ENCODE results near the gene PPWD1.
"Not testable (repeated sequence)": the region's sequence is repeated elsewhere in the genome, so short reads cannot be mapped to it uniquely, and the experiment has no call there.

The PPWD1 gene

DNA sequence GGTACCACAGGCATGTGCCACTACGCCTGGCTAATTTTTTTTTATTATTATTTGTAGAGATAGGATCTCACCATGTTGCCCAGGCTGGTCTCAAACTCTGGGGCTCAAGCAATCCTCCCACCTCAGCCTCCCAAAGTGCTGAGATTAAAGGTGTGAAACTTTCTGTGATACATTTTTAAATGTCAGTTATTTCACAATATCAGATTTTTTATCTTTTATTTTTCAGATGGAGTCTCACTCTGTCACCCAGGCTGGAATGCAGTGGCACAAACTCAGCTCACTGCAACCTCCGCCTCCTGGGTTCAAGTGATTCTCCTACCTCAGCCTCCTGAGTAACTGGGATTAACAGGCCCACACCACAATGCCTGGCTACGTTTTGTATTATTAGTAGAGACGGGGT, 58.9 kb downstream of the PPWD1 start:
- intact Hi-C loops (cut with DNase I): loop anchor here (10.0 kb wide), 1 partner anchor 303 kb away; the partner anchor contains the start of gene ERBIN
- not testable (repeated sequence) for DNase-seq

DNA sequence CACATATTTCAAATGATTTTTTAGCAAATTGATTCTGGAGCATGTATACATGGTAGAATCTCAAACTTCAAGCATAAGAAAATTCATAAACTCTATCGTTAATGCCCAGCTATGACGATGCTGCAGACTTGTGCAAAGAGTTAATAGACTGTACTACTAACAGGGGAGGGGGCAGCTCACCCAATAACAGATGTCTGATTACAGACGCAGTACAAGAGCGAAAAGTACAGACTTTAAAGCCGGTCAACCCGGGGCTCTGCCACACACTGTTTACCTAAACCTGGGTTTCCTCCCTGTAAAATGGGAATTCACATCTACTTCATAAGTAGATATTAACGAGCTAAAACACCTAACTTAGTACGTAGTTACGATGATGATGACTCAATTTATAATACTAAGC, 60.4 kb downstream of the PPWD1 start:
- DNase-seq: no peak
- intact Hi-C loops (cut with DNase I): loop anchor here (10.0 kb wide), 1 partner anchor 301 kb away; the partner anchor contains the start of gene ERBIN

DNA sequence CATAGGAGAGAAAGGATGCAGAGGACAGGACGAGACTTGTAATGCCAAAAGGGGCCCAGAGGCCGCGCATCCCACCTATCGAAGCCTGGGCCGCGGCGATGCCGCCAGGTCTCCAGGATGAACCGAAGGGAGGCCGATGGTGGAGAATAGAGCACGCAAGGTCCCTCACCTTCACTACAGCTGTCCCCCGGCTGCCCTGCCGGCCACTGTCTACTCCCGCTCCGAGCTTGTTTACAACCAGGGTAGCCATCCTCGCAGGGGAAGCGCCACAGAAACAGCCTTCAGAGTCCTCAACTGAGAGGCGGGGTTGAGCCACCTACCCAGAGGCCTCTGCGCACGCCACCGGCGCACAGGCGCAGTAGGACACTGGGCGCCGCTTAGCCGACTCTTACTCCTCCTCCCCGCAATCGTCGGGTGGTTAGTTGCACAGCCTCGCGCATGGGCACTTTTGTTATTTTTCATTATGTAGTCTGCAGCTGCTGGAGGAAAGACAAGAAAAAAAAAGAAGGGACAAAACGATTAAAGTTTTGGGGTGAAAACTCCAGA, 61.0 kb downstream of the PPWD1 start, which contains the start of gene TRIM23:
Gene TRIM23, minus strand, starts transcription at position 309 of the 546 bp plus-strand sequence. Its CDS starts 59 bp downstream, at position 250.
- DNase-seq: peak; percentile 90 to 99 (median 92)
- intact Hi-C loops (cut with DNase I): loop anchor here (2.0 to 10.0 kb wide), 2 partner anchors 99 to 301 kb away; partner anchors contain the start of genes ERBIN, NLN and SGTB

DNA sequence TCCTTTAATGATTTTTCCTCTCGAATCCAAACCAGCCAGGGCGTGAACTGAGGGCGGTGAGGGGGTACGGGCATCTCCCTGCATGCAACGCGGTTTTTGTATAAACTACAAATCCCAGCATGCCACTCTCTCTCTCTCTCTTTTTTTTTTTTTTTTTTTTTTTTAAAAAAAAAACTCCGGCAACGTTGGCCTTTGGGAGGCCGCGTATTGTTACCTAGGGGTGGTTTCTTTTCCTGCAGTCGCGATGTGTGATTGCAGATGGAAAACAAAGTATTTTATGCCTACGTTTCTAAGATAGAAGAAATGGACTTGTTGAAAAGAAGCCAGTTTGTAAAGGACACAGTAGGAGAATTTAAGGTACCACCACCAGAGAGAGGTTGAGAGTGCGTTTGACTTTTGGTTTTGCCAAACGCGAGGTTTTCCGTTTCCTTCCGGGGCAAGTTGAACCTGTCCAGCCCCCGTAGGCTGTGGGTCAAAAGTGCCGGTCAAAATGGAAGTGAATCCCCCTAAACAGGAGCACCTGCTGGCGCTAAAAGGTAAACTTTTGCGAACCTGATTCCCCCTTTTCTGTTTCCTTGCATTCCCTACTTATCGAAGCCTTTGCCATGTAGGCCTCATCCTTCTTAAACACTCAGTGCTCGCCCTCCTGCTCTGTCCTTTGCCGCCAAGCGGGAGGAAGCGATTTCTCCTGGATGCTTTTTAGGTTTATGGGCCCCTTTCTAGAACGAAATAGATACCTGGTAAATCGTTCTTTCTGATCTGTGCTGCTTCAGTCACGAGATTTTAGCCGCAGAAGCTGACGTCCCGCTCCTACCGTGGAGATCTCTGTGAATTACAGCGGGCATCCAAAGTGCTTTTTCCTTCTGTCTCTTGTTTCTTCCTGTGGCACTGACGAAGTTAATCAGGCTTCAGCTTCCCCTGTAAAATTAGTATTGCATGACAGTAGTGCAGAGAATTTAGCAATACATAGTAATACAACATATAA, 61.8 kb downstream of the PPWD1 start, which contains the start of the genes SHLD3 and TRAPPC13:
Gene SHLD3, plus strand, starts transcription at position 457 of the 985 bp plus-strand sequence. CDS start 4,561 bp downstream, outside the sequence.
Gene TRAPPC13, plus strand, starts transcription at position 457 of the 985 bp plus-strand sequence. Its CDS starts 34 bp downstream, at position 491.
- peak; percentile 77 to 97 (median 86) for DNase-seq
- intact Hi-C loops (cut with DNase I): loop anchor here (2.0 to 10.0 kb wide), 2 partner anchors 98 to 300 kb away; partner anchors contain the start of genes ERBIN, NLN and SGTB

- intact Hi-C loops (cut with DNase I): loop anchor here (2.0 to 10.0 kb wide), 2 partner anchors 97 to 299 kb away; partner anchors contain the start of genes ERBIN, NLN and SGTB
- DNase-seq: no peak
These were observed 62.6 kb downstream of the PPWD1 start for GRCh38 chr5:65625743-65626142.

- DNase-seq: no peak
- intact Hi-C loops (cut with DNase I): no loop called here
These were observed 67.9 kb downstream of the PPWD1 start for GRCh38 chr5:65630981-65631380.
